Neural progenitor cell (in vitro differentiated cells): ENCODE results near the gene FAM163A. TPM values are rescaled to one million over a fixed set of nuclear protein-coding genes. Genes with fewer than 3 reads are reported as not detected.

Experiments used
- DNase-seq: peaks from one replicate; pipeline ENCODE4 v3.0.0-alpha.2; 2016; ENCODE audit warnings: low spot score
- H2AFZ ChIP-seq: fragments of 200-600 bp; sonication (generic); replicated peaks from 2 replicates; pipeline ENCODE4 v1.6.1; 2016; ENCODE audit warnings: antibody characterized with exemption
- H3F3A ChIP-seq: fragments of 200-600 bp; sonication (generic); 2 replicates; pipeline ENCODE4 v1.6.1; 2016; ENCODE audit warnings: antibody characterized with exemption, low read depth
- H3K27ac ChIP-seq: fragments of 200-600 bp; sonication (generic); 2 replicates; pipeline ENCODE4 v1.5.1; 2016; ENCODE audit warnings: mild to moderate bottlenecking
- H3K27me3 ChIP-seq: fragments of 200-600 bp; sonication (generic); 2 replicates; pipeline ENCODE4 v1.6.1; 2016; ENCODE audit warnings: mild to moderate bottlenecking, moderate library complexity
- H3K36me3 ChIP-seq: fragments of 200-600 bp; sonication (generic); 2 replicates; pipeline ENCODE4 v1.5.1; 2016
- H3K4me1 ChIP-seq: fragments of 200-600 bp; sonication (generic); 2 replicates; pipeline ENCODE4 v1.6.1; 2016; ENCODE audit warnings: mixed run types
- H3K4me2 ChIP-seq: fragments of 200-600 bp; sonication (generic); 2 replicates; pipeline ENCODE4 v1.6.1; 2016
- H3K4me3 ChIP-seq: fragments of 200-600 bp; sonication (generic); 2 replicates; pipeline ENCODE4 v1.5.1; 2016
- H3K79me2 ChIP-seq: fragments of 200-600 bp; sonication (generic); 2 replicates; pipeline ENCODE4 v1.6.1; 2016; ENCODE audit warnings: low read depth
- H3K9ac ChIP-seq: fragments of 200-600 bp; sonication (generic); 2 replicates; pipeline ENCODE4 v1.6.1; 2016
- H3K9me3 ChIP-seq: fragments of 200-600 bp; sonication (generic); 2 replicates; pipeline ENCODE4 v1.5.1; 2016; ENCODE audit warnings: low read depth
- H4K20me1 ChIP-seq: fragments of 200-600 bp; sonication (generic); 2 replicates; pipeline ENCODE4 v1.6.1; 2016; ENCODE audit warnings: low read depth
- H3K27ac Mint-ChIP-seq: 3 replicates; pipeline ENCODE4 v1.8.0; 2021; ENCODE audit warnings: mixed read lengths
- H3K27me3 Mint-ChIP-seq: 2 replicates; pipeline ENCODE4 v1.8.0; 2022; ENCODE audit warnings: low read depth, mild to moderate bottlenecking, inconsistent platforms, moderate library complexity, mixed read lengths; ENCODE audit not compliant: insufficient read depth
- H3K36me3 Mint-ChIP-seq: 3 replicates; pipeline ENCODE4 v1.8.0; 2021; ENCODE audit warnings: mixed read lengths
- H3K4me1 Mint-ChIP-seq: 3 replicates; pipeline ENCODE4 v1.8.0; 2021; ENCODE audit warnings: mixed read lengths
- H3K4me3 Mint-ChIP-seq: 3 replicates; pipeline ENCODE4 v1.8.0; 2021; ENCODE audit warnings: mild to moderate bottlenecking, moderate library complexity, mixed read lengths
- H3K9me3 Mint-ChIP-seq: 3 replicates; pipeline ENCODE4 v1.8.0; 2020; ENCODE audit warnings: mixed read lengths
- CTCF ChIP-seq: fragments of 200-600 bp; sonication (generic); IDR thresholded peaks from 2 replicates; pipeline ENCODE4 v1.5.1; 2017; ENCODE audit warnings: antibody characterized with exemption, mild to moderate bottlenecking
- EZH2 ChIP-seq: fragments of 200-600 bp; sonication (generic); IDR thresholded peaks from 2 replicates; pipeline ENCODE4 v1.6.1; 2017; ENCODE audit warnings: antibody characterized with exemption, mild to moderate bottlenecking, moderate library complexity
- EZH2phosphoT487 ChIP-seq: fragments of 200-600 bp; sonication (generic); IDR thresholded peaks from 2 replicates; pipeline ENCODE4 v1.6.1; 2017; ENCODE audit warnings: antibody characterized with exemption
- total RNA-seq: library from RNA; depleted of rRNA; stranded (reverse); fragments of >200 nt; gene quantifications from 2 replicates; pipeline ENCODE4 v1.2.3, GENCODE V29; 2015; ENCODE audit warnings: low replicate concordance

FAM163A gene
- total RNA-seq, 1 donor from 2014 or later, result 0.11 TPM

- Histone ChIP-seq H3K4me3 (no peak overlapping the region), H2AFZ (no peak overlapping the region), H3K4me2 (no peak overlapping the region), H3K27me3 (no peaks in the 10 kb centered on the region), H3K27ac (no peak overlapping the region), H3K4me1 (no peaks in the 10 kb centered on the region), H3K9ac (no peak overlapping the region), H3F3A (no peaks in the 10 kb centered on the region), H3K36me3 (no peaks in the 10 kb centered on the region), H4K20me1 (no peaks in the 10 kb centered on the region), H3K9me3 (no peaks in the 10 kb centered on the region), H3K79me2 (no peaks in the 10 kb centered on the region)
- no peak for TF ChIP-seq EZH2
- no peak for TF ChIP-seq EZH2phosphoT487
- TF ChIP-seq CTCF, result no peak
- no peak overlapping the region for H3K4me3 Mint-ChIP-seq
- H3K9me3 Mint-ChIP-seq, result no peaks in the 10 kb centered on the region
- no peaks in the 10 kb centered on the region for H3K36me3 Mint-ChIP-seq
- H3K4me1 Mint-ChIP-seq, result no peaks in the 10 kb centered on the region
- peaks cover 4% of the 10 kb centered on the region for H3K27me3 Mint-ChIP-seq
- no peak overlapping the region for H3K27ac Mint-ChIP-seq
- DNase-seq, result no peak
These were observed 55.9 kb downstream of the FAM163A start for GRCh38 chr1:179798864-179799516.

GRCh38 chr1:179800481-179800880 is 57.4 kb downstream of the FAM163A start:
- H3K9ac ChIP-seq, result no peak overlapping the region
- TF ChIP-seq EZH2 (no peak), CTCF (no peak), EZH2phosphoT487 (no peak)
- H3K79me2 ChIP-seq, result no peaks in the 10 kb centered on the region
- H3K9me3 Mint-ChIP-seq, result no peaks in the 10 kb centered on the region
- no peak overlapping the region for H3K4me3 Mint-ChIP-seq
- H4K20me1 ChIP-seq, result no peaks in the 10 kb centered on the region
- no peaks in the 10 kb centered on the region for H3K36me3 ChIP-seq
- no peaks in the 10 kb centered on the region for H3F3A ChIP-seq
- H3K27ac ChIP-seq, result no peak overlapping the region
- DNase-seq, result no peak
- H3K36me3 Mint-ChIP-seq, result no peaks in the 10 kb centered on the region
- H3K4me1 Mint-ChIP-seq, result no peaks in the 10 kb centered on the region
- H3K27me3 Mint-ChIP-seq, result peaks cover 4% of the 10 kb centered on the region
- no peak overlapping the region for H3K27ac Mint-ChIP-seq
- no peaks in the 10 kb centered on the region for H3K4me1 ChIP-seq
- no peak overlapping the region for H3K4me2 ChIP-seq
- H3K9me3 ChIP-seq, result no peaks in the 10 kb centered on the region
- H2AFZ ChIP-seq, result no peak overlapping the region
- no peak overlapping the region for H3K4me3 ChIP-seq
- no peaks in the 10 kb centered on the region for H3K27me3 ChIP-seq

- no peak overlapping the region for H3K4me3 ChIP-seq
- no peak overlapping the region for H3K9ac ChIP-seq
- no peak overlapping the region for H3K27ac ChIP-seq
- H3K9me3 ChIP-seq, result no peaks in the 10 kb centered on the region
- no peaks in the 10 kb centered on the region for H3K4me1 ChIP-seq
- Mint-ChIP-seq H3K4me1 (no peaks in the 10 kb centered on the region), H3K4me3 (no peak overlapping the region), H3K9me3 (no peaks in the 10 kb centered on the region), H3K36me3 (no peaks in the 10 kb centered on the region), H3K27me3 (peaks cover 4% of the 10 kb centered on the region), H3K27ac (no peak overlapping the region)
- no peaks in the 10 kb centered on the region for H3K79me2 ChIP-seq
- DNase-seq, result no peak
- H3F3A ChIP-seq, result no peaks in the 10 kb centered on the region
- no peaks in the 10 kb centered on the region for H3K36me3 ChIP-seq
- no peaks in the 10 kb centered on the region for H3K27me3 ChIP-seq
- TF ChIP-seq EZH2phosphoT487, result no peak
- no peak for TF ChIP-seq CTCF
- TF ChIP-seq EZH2, result no peak
- H3K4me2 ChIP-seq, result no peak overlapping the region
- no peak overlapping the region for H2AFZ ChIP-seq
- H4K20me1 ChIP-seq, result no peaks in the 10 kb centered on the region
These were observed 60.0 kb downstream of the FAM163A start for GRCh38 chr1:179803104-179803503.
